Keratinocyte (primary cell): ENCODE measurements around the gene OR8B8. TPM values are rescaled to one million over a fixed set of nuclear protein-coding genes. Genes with fewer than 3 reads are reported as not detected.

Source experiments
- DNase-seq: peaks from one replicate; pipeline ENCODE4 v3.0.0-alpha.2; 2011; ENCODE audit warnings: low read depth, missing footprints, low spot score
- FAIRE-seq: peaks from 2 replicates; lab custom pipeline; 2011; peaks lifted over from hg19 to GRCh38; lab: Jason Lieb, UNC
- H2AFZ ChIP-seq: 2 replicates; pipeline ENCODE4 v1.6.0; 2012; ENCODE audit warnings: low read length, control low read depth, inconsistent platforms; ENCODE audit not compliant: control insufficient read depth
- H3K27ac ChIP-seq: 2 replicates; pipeline ENCODE4 v1.5.1; 2011; ENCODE audit warnings: low read length; ENCODE audit not compliant: control insufficient read depth, insufficient read depth
- H3K27me3 ChIP-seq: 3 replicates; pipeline ENCODE4 v1.6.0; 2011; ENCODE audit warnings: low read length; ENCODE audit not compliant: control insufficient read depth, insufficient read depth; ENCODE audit errors: extremely low read depth
- H3K36me3 ChIP-seq, 2 experiments: 2 replicates in 1 of 2; 3 replicates in 1 of 2; pipeline ENCODE4 v1.5.1; 2011; ENCODE audit warnings: low read length in 2 of 2, mild to moderate bottlenecking in 1 of 2; ENCODE audit not compliant: control insufficient read depth in 2 of 2, insufficient read depth in 2 of 2; ENCODE audit errors: extremely low read depth in 1 of 2
- H3K4me1 ChIP-seq: 3 replicates; pipeline ENCODE4 v1.5.1; 2011; ENCODE audit warnings: low read length; ENCODE audit not compliant: control insufficient read depth, insufficient read depth; ENCODE audit errors: extremely low read depth
- H3K4me2 ChIP-seq: 3 replicates; pipeline ENCODE4 v1.6.0; 2011; ENCODE audit warnings: low read depth, low read length; ENCODE audit not compliant: control insufficient read depth, insufficient read depth; ENCODE audit errors: extremely low read depth
- H3K4me3 ChIP-seq, 3 experiments: fragments of 200-600 bp in 1 of 3; sonication (generic) in 1 of 3; 2 replicates in 2 of 3; 3 replicates in 1 of 3; pipeline ENCODE4 v1.5.1; 2011 to 2016; ENCODE audit warnings: low read length in 3 of 3, mild to moderate bottlenecking in 3 of 3, control low read depth in 2 of 3, inconsistent platforms in 1 of 3, low read depth in 1 of 3, mixed read lengths in 1 of 3, mixed run types in 1 of 3, moderate library complexity in 1 of 3; ENCODE audit not compliant: control insufficient read depth in 2 of 3, insufficient read depth in 2 of 3; ENCODE audit errors: extremely low read depth in 1 of 3
- H3K79me2 ChIP-seq: 2 replicates; pipeline ENCODE4 v1.6.0; 2012; ENCODE audit warnings: low read length; ENCODE audit not compliant: control insufficient read depth, insufficient read depth
- H3K9ac ChIP-seq: 3 replicates; pipeline ENCODE4 v1.6.0; 2011; ENCODE audit warnings: low read length; ENCODE audit not compliant: control insufficient read depth, insufficient read depth; ENCODE audit errors: extremely low read depth
- H3K9me1 ChIP-seq: 3 replicates; pipeline ENCODE4 v1.6.0; 2011; ENCODE audit warnings: low read length; ENCODE audit not compliant: control insufficient read depth, insufficient read depth; ENCODE audit errors: extremely low read depth
- H3K9me3 ChIP-seq: 2 replicates; pipeline ENCODE4 v1.5.1; 2012; ENCODE audit warnings: low read depth, low read length; ENCODE audit not compliant: control insufficient read depth
- H4K20me1 ChIP-seq: 3 replicates; pipeline ENCODE4 v1.6.0; 2011; ENCODE audit warnings: low read length; ENCODE audit not compliant: control insufficient read depth, insufficient read depth; ENCODE audit errors: extremely low read depth
- CTCF ChIP-seq, 3 experiments: IDR thresholded peaks in 1 of 3; conservative IDR thresholded peaks in 1 of 3; optimal IDR thresholded peaks in 1 of 3; 2 replicates in 2 of 3; 3 replicates in 1 of 3; pipeline versions ENCODE3 to v1.5.1; 2011; ENCODE audit warnings: low read length in 3 of 3, mild to moderate bottlenecking in 3 of 3, moderate library complexity in 2 of 3, control low read depth in 1 of 3, inconsistent platforms in 1 of 3; ENCODE audit not compliant: insufficient read depth in 2 of 3; ENCODE audit errors: extremely low read depth in 1 of 3
- EZH2 ChIP-seq: IDR thresholded peaks from one replicate; pipeline ENCODE4 v1.6.1; 2012; ENCODE audit warnings: inconsistent platforms, mild to moderate bottlenecking, low read length, moderate library complexity
- dilution Hi-C: fragments of 300-500 bp; cut with MboI; formaldehyde crosslinking; loops from one replicate; pipeline ENCODE4 v1.7.0; 2020; ENCODE audit warnings: low sequenced_read_pairs; ENCODE audit not compliant: extremely low pct_ligation_motif_present
- polyA plus RNA-seq, 5 experiments: library from polyadenylated mRNA; depleted of rRNA in 3 of 5; stranded (reverse) in 3 of 5; stranded (forward) in 1 of 5; unstranded in 1 of 5; fragments of >200 nt; gene quantifications; 1 replicate in 1 of 5; 2 replicates in 3 of 5; 3 replicates in 1 of 5; pipeline versions ENCODE4 v1.2.1 to v1.2.3, GENCODE V29; 2011 to 2012; ENCODE audit warnings: missing spikeins in 2 of 5, low read depth in 1 of 5, low replicate concordance in 1 of 5

Gene OR8B8
- polyA plus RNA-seq, 1 donor (not counting 4 experiments of a cell fraction or from before 2014, with no cell fraction given) = not detected

GRCh38 chr11:124474079-124474478, 28.6 kb upstream of the OR8B8 start:
- no peak overlapping the region for H3K4me3 ChIP-seq
- no peak for FAIRE-seq
- TF ChIP-seq EZH2 = no peak

GRCh38 chr11:124473476-124473875, 28.0 kb upstream of the OR8B8 start:
- no peaks in the 10 kb centered on the region for H3K9me1 ChIP-seq
- no peak overlapping the region for H3K27ac ChIP-seq
- H3K36me3 ChIP-seq = no peaks in the 10 kb centered on the region
- no peaks in the 10 kb centered on the region for H3K79me2 ChIP-seq
- H3K4me3 ChIP-seq = no peak overlapping the region
- H4K20me1 ChIP-seq = no peaks in the 10 kb centered on the region
- no peak for TF ChIP-seq CTCF (optimal IDR thresholded peaks at IDR 0.05 in 1 of 3, IDR thresholded peaks at IDR 0.05 in 1 of 3, conservative IDR thresholded peaks at IDR 0.05 in 1 of 3; ENCODE audit: extremely low read depth in 1 of 3, insufficient read depth in 2 of 3, low read length in 3 of 3)
- TF ChIP-seq EZH2 = no peak
- H3K27me3 ChIP-seq = no peaks in the 10 kb centered on the region
- H3K4me1 ChIP-seq = no peaks in the 10 kb centered on the region
- dilution Hi-C loops = no loop called here
- no peak overlapping the region for H3K9ac ChIP-seq
- H2AFZ ChIP-seq = no peak overlapping the region
- H3K9me3 ChIP-seq = no peaks in the 10 kb centered on the region
- DNase-seq (no peak), FAIRE-seq (no peak)
- H3K4me2 ChIP-seq = no peak overlapping the region

More at GRCh38 chr11:124474079-124474478, 28.6 kb upstream of the OR8B8 start:
- DNase-seq = no peak
- Histone ChIP-seq H4K20me1 (no peaks in the 10 kb centered on the region), H3K9me3 (no peaks in the 10 kb centered on the region), H3K27ac (no peak overlapping the region), H3K27me3 (no peaks in the 10 kb centered on the region), H3K9me1 (no peaks in the 10 kb centered on the region), H3K36me3 (no peaks in the 10 kb centered on the region), H3K4me2 (no peak overlapping the region), H3K79me2 (no peaks in the 10 kb centered on the region), H3K4me1 (no peaks in the 10 kb centered on the region), H3K9ac (no peak overlapping the region), H2AFZ (no peak overlapping the region)
- dilution Hi-C loops = no loop called here

- Histone ChIP-seq H3K27ac (no peak overlapping the region), H3K9me3 (no peaks in the 10 kb centered on the region), H3K27me3 (no peaks in the 10 kb centered on the region), H3K36me3 (no peaks in the 10 kb centered on the region), H2AFZ (no peak overlapping the region), H4K20me1 (no peaks in the 10 kb centered on the region), H3K79me2 (no peaks in the 10 kb centered on the region), H3K9ac (no peak overlapping the region), H3K4me1 (no peaks in the 10 kb centered on the region), H3K4me2 (no peak overlapping the region), H3K4me3 (no peak overlapping the region), H3K9me1 (no peaks in the 10 kb centered on the region)
- dilution Hi-C loops = no loop called here
- FAIRE-seq (no peak), DNase-seq (no peak)
- TF ChIP-seq CTCF (optimal IDR thresholded peaks at IDR 0.05 in 1 of 3, IDR thresholded peaks at IDR 0.05 in 1 of 3, conservative IDR thresholded peaks at IDR 0.05 in 1 of 3; ENCODE audit: extremely low read depth in 1 of 3, insufficient read depth in 2 of 3, low read length in 3 of 3) (no peak), EZH2 (no peak)
Observed at GRCh38 chr11:124470561-124471227, 25.2 kb upstream of the OR8B8 start.
